HG02642 (cell line): Measurements from ENCODE around the gene GNAZ.
"Not testable (repeated sequence)": the region's sequence is repeated elsewhere in the genome, so short reads cannot be mapped to it uniquely, and the experiment has no call there.

Experiments
- ATAC-seq: cut with Tn5 transposase; IDR thresholded peaks from one replicate; pipeline ENCODE4 v1.9.1; 2021; ENCODE audit warnings: mild to moderate bottlenecking; ENCODE audit not compliant: unreplicated experiment, poor library complexity

GNAZ gene

GRCh38 chr22:23127788-23128187 lies 57.5 kb downstream of the GNAZ start:
- ATAC-seq, result no peak

DNA sequence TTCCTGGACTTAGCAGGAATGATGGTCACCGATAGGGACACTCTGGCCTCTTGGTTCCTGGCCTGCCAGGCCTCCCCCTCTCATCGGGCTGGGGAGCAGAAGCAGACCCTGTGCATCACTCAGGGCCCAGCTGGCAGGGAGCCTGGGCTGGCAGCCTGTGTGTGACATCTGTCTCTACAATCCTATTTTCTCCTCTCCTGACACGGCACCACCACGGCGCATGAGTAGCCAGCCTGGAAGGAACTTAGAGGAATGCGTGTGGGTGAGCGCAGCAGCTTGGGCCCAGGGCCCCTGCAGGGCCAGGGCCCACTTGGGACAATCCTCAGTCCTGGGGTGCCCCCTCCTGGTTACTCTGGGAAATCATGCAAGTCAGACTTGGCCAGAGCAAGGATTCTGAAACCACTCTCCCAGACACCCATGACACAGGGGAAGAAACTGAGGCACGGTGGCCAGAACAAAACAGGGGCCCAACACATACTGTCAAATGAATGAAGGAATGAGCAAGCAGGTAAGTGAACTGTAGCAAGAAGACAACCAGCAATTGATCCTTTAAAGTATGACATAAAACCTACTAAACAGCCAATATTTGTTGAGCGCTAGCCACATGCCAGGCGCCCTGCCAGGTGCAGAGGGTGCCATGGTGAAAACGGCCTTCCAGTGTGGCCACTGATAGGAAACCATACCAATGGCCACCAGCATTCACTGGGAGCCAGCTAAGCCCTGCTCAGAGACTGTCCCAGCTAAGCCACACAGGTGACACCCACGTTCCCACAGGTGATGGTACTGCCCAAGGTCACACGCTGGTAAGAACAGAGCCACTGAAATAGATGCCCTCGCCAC lies 58.2 kb downstream of the GNAZ start:
- ATAC-seq, result no peak

- ATAC-seq, result no peak
Observed at GRCh38 chr22:23129149-23129548, 58.8 kb downstream of the GNAZ start.

GRCh38 chr22:23130697-23131096 lies 60.4 kb downstream of the GNAZ start:
- ATAC-seq, result no peak

DNA sequence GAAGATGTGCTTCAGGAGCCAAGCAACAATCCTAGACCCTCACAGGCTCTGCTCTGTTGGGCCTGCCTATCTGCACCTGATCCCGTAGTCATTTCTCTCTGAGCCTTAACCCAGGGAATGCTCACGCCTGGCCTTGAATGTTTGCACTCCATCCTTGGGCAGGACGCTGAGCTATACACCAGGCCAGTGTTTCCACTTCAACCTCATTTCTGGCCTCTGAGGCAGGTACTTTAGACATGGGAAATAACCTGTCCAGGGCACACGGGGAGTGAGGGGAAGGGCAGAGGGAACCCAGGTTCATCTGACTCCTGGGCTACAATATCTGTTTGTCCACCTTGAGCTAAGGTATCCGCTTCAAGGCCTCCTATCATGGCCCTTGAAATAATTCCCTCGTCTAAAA lies 61.6 kb downstream of the GNAZ start:
- no peak for ATAC-seq

GRCh38 chr22:23132376-23133091 lies 62.2 kb downstream of the GNAZ start:
- ATAC-seq, result no peak

DNA sequence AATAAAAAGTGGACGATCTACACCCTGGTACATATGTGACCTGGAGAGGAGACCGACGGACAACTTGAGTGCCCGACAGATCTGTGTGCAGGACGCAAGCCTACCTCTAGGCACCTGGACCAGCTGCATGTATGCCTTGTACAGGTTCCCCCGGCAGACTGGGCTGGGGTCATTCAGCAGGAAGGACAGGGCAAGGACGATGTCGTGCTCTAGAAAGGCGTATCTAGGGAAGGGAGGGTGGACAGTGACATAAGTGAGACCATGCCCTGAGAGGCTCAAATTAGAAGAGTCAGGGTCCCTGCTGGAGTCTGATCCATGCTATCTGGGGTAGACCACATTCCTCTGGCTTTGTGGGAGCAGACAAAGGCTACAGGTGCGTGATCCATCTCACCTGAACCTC lies 63.6 kb downstream of the GNAZ start:
- no peak for ATAC-seq

- ATAC-seq, result not testable (repeated sequence)
Observed at GRCh38 chr22:23136991-23137390, 66.7 kb downstream of the GNAZ start.

DNA sequence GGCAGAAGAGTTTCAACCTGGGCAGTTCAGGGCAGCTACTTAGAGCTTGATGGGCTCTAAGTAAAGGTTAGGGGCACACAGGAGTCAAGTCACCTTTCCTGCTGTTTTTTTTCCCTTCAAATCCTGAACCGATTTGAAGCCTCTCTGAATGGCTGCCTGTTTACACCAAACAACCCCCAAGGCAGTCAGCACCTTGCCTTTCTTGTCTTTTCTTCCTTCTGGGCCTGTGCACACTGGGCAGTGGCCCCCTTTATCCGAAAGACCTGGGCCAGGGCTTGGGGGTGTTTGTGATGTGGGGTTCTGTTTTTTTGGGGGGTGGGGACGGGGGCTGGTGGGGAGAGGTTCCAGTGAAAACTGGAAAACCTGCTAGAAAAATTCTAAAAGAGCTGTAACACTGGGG lies 67.1 kb downstream of the GNAZ start:
- ATAC-seq, result no peak

GRCh38 chr22:23137905-23138561 lies 67.7 kb downstream of the GNAZ start:
- ATAC-seq, result peak; percentile 39

- no peak for ATAC-seq
Observed at GRCh38 chr22:23138584-23139435, 68.5 kb downstream of the GNAZ start.

DNA sequence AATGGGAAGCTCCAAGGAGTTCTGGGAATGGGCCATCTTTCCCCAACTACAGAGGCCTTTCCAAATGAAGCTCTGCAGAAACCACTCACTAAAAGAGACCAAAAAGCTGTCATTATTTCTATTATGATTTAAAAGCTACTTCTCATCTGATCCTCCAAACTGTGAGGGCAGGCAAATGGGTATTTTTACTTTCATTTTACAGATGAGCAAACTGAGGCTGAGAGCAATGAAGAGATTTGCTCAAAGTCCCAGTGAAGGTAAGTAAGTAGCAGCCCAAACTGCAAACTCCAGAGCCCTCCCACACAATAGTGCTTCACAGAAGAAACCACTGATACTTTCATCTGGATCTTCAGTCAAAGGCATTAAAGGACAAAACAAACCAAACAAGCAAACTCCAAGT lies 70.1 kb downstream of the GNAZ start:
- no peak for ATAC-seq

DNA sequence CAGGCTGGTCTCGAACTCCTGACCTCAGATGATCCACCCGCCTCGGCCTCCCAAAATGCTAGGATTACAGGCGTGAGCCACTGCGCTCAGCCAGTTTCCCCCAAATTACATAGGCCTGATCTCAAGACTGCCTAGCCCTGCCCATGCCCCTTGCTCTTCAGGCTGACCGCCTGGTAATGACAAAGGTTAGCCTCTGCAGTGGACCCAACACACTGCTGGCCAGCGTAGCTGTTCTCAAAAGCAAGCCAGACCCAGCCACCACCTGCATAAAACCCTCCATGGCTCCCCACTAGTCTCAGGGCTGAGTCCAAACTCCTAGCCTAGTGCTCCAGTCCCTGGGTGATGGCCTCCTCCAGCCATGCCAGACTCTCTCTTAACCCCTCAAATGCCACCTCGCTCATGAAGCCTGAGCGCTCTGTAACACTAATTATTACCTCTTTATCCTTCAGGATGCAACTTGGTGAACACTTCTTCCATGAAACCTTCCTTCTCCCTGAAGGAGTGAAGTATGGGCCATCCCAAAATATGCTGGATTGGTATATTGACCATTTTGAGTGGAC lies 72.3 kb downstream of the GNAZ start:
- ATAC-seq, result no peak

DNA sequence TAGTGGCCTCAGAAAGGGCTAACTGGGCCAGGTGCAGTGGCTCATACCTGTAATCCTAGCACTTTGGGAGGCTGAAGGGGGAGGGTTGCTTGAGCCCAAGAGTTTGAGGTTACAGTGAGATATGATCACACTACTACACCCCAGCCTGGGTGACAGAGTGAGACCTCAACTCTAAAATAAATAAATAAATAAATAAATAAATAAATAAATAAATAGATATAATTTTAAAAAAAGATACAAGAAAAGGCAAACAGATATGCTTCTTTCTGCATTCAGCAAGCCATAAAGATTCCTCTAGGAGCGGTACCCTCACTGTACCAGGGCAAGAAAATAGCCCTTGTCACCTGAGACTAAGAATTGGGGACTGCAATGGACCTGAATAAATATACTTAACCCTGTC lies 72.8 kb downstream of the GNAZ start:
- ATAC-seq, result no peak

DNA sequence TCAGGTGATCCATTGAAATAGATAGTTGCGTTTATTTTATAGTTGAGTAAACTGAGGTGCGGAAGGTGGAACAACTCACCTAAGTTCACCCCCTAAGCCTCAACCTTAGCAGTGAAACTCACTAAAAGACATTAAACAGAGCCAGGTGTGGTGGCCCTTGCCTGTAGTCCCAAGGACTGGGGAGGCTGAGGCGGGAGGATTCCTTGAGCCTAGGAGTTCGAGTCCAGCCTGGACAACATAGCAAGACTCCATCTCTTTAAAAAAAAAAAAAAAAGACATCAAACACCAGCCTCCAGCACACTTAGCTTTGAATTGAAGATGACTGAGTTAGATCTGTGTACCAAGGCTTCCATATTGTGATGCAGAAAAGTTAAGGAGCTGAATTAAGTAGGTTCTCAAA lies 74.1 kb downstream of the GNAZ start:
- no peak for ATAC-seq

- ATAC-seq, result peak; percentile 55
Observed at GRCh38 chr22:23144932-23145877, 74.9 kb downstream of the GNAZ start, which contains the start of gene RAB36. TSS of gene RAB36 (plus strand) at chr22:23145477. CDS start at chr22:23146617, 1,140 bp downstream.

DNA sequence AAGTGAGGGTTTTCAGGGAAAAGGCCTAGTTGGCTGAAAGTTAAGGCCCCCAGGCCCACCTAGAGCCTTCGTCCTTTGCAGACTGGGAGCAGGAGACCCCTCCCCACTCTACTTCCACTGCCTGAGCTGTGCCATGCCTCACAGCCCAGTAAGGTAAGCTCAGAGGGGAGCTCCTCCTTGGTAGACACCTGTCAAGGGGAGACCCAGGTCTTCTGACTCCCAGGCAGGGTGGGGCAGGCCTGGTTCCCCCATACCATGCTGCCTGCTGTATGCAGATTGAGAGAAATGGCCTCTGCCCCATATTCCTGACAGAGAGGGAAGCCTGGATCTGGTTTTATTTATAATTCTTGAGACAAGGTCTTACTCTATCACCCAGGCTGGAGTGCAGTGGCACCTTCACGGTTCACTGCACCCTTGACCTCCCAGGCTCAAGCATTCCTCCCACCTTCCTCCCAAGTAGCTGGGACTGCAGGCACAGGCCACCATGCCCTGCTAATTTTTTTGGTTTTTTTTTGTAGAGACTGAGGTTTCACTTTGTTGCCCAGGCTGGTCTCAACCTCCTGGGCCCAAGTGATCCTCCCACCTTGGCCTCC lies 75.7 kb downstream of the GNAZ start:
- ATAC-seq, result no peak

- no peak for ATAC-seq
Observed at GRCh38 chr22:23146478-23147205, 76.3 kb downstream of the GNAZ start.
